Liver (tissue), 9 donors: ENCODE data around the gene STX7. TPM values are rescaled to one million over a fixed set of nuclear protein-coding genes. Genes with fewer than 3 reads are reported as not detected.

Source experiments
- DNase-seq: peaks from one replicate; pipeline ENCODE4 v3.0.0-alpha.2; 2017; ENCODE audit warnings: low spot score
- H3K27ac ChIP-seq, 2 donors: one replicate each; pipeline ENCODE4 v1.7.0; 2013; ENCODE audit warnings: inconsistent platforms in 2 of 2, low read length in 2 of 2, control low read depth in 1 of 2, low read depth in 1 of 2, mild to moderate bottlenecking in 1 of 2
- H3K27me3 ChIP-seq, 4 donors: one replicate each; pipeline versions ENCODE4 v1.6.1 to v1.7.0; 2013; ENCODE audit warnings: low read length in 3 of 4, inconsistent platforms in 1 of 4, mild to moderate bottlenecking in 1 of 4, moderate library complexity in 1 of 4; ENCODE audit not compliant: control insufficient read depth in 4 of 4, insufficient read depth in 4 of 4
- H3K36me3 ChIP-seq, 4 donors: one replicate each; pipeline versions ENCODE4 v1.6.1 to v1.7.0; 2013; ENCODE audit warnings: low read length in 3 of 4, mild to moderate bottlenecking in 3 of 4, low read depth in 1 of 4, moderate library complexity in 1 of 4; ENCODE audit not compliant: control insufficient read depth in 4 of 4, insufficient read depth in 3 of 4
- H3K4me1 ChIP-seq, 4 donors: one replicate each; pipeline versions ENCODE4 v1.6.1 to v1.7.0; 2013; ENCODE audit warnings: low read length in 3 of 4, mild to moderate bottlenecking in 3 of 4, moderate library complexity in 1 of 4; ENCODE audit not compliant: control insufficient read depth in 4 of 4, insufficient read depth in 4 of 4
- H3K4me3 ChIP-seq, 3 donors: one replicate each; pipeline versions ENCODE4 v1.6.1 to v1.7.0; 2013; ENCODE audit warnings: low read length in 3 of 3, control low read depth in 1 of 3, low read depth in 1 of 3, mild to moderate bottlenecking in 1 of 3
- H3K9ac ChIP-seq, 2 donors: one replicate each; pipeline ENCODE4 v1.7.0; 2013; ENCODE audit warnings: low read length in 2 of 2, mild to moderate bottlenecking in 2 of 2, moderate library complexity in 2 of 2, control low read depth in 1 of 2, low read depth in 1 of 2
- H3K9me3 ChIP-seq, 4 donors: one replicate each; pipeline versions ENCODE4 v1.6.1 to v1.7.0; 2013; ENCODE audit warnings: low read length in 3 of 4; ENCODE audit not compliant: control insufficient read depth in 4 of 4
- EGR1 ChIP-seq, 2 donors: IDR thresholded peaks; 2 replicates each; pipeline ENCODE4 v1.6.1; 2016 to 2018; ENCODE audit warnings: antibody characterized with exemption in 2 of 2, low read depth in 2 of 2
- HNF4A ChIP-seq, 2 donors: conservative IDR thresholded peaks; 2 replicates each; pipeline ENCODE4 v1.6.1; 2016; ENCODE audit warnings: antibody characterized with exemption in 2 of 2, mild to moderate bottlenecking in 2 of 2
- HNF4G ChIP-seq: IDR thresholded peaks from 2 replicates; pipeline ENCODE4 v1.6.1; 2016; ENCODE audit warnings: antibody characterized with exemption
- JUND ChIP-seq, 2 donors: IDR thresholded peaks; 2 replicates each; pipeline ENCODE4 v1.6.1; 2016; ENCODE audit warnings: antibody characterized with exemption in 2 of 2
- TAF1 ChIP-seq: conservative IDR thresholded peaks from 2 replicates; pipeline ENCODE4 v1.6.1; 2016; ENCODE audit warnings: antibody characterized with exemption, mild to moderate bottlenecking
- WGBS: extraction: QIAGEN DNeasy Blood & Tissue Kit; methylation state at CpG from one replicate; pipeline ENCODE4 v1.1.7; 2013; 5-methylcytosine and 5-hydroxymethylcytosine counted together
- polyA plus RNA-seq, 2 donors: library from polyadenylated mRNA; stranded (reverse) in 1 of 2; unstranded in 1 of 2; fragments of 200-250 nt in 1 of 2; fragments of >200 nt in 1 of 2; fragmentation: Nextera tagmentation in 1 of 2; extraction: Ambion mirVana in 1 of 2; gene quantifications; one replicate each; pipeline versions ENCODE4 v1.2.1 to v1.2.3, GENCODE V29; 2013 to 2015
- total RNA-seq, 2 donors: library from RNA; depleted of rRNA; stranded (reverse); fragments of >200 nt; gene quantifications; one replicate each; pipeline ENCODE4 v1.2.3, GENCODE V29; 2014
- TF ChIP-seq, protein P1 (sequence below): fragments of 150-350 bp; IDR thresholded peaks from 2 replicates; pipeline ENCODE4 v1.5.1; 2017; ENCODE audit warnings: improper control_type of control experiment, low read depth, low read length; ENCODE audit not compliant: missing input control
- TF ChIP-seq, protein P2 (sequence below): IDR thresholded peaks from 2 replicates; pipeline ENCODE4 v1.6.1; 2016; ENCODE audit warnings: antibody characterized with exemption, mild to moderate bottlenecking
- TF ChIP-seq, protein P3 (sequence below): IDR thresholded peaks from 2 replicates; pipeline ENCODE4 v1.6.1; 2016; ENCODE audit warnings: antibody characterized with exemption
- donor health status: healthy.
- donor health status: healthy.
- donor health status: healthy.
- donor health status: healthy.
- donor health status: healthy.

Gene STX7
- total and polyA plus RNA-seq, 4 donors: 7.5 to 20.0 (median 14.3) TPM

DNA sequence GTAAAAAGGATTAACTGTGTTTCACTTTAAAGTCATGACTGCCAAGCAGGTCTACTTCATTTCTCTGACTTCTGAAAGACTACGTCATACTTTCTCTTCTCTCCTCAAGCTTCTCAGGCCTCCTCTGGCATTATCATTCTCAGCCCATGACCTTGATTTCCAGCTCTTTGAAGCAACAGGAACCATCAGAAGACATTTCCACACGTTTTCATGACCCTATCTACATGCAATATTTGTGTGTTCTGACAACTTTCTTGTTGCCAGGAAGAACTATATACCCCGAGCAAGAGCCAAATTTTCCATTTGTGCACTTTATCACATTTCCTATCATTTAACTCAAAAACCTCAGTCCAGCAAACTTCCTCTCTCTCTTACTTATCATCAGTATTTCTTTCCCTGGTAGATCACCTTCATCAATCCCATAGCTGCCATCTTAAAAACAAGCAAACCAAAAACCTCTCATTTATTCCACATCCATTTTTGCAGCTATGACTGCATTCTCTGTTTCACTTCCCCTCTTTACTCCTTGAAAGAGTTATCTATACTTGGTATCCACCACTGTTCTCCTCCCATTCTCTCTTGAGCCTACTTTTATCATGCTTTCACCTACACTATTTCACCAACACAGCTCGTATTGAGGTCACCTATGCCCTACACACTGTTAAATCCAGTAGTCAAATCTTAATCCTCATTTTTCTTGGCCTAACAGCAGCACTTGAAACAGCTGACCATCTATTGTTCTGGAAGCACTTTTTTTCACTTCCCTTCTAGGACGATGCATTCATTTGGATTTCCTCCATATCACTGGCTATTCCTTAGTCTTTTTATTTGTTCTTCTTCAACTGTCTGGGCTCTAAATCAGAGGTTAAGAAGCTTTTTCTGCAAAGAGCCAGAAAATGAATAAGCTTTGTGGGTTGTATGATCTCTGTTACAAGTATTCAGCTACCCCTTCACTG, 47.1 kb downstream of the STX7 start:
- Histone ChIP-seq H3K36me3 (peaks cover 13 to 39% (median 35%) of the 10 kb centered on the region in 4 donors), H3K4me3 (no peak overlapping the region), H3K9me3 (no peaks in the 10 kb centered on the region), H3K9ac (no peak overlapping the region), H3K27me3 (no peaks in the 10 kb centered on the region), H3K4me1 (no peaks in the 10 kb centered on the region), H3K27ac (no peak overlapping the region)
- WGBS: 85% methylated on average over 5 of the region's 5 CpGs
- TF ChIP-seq, protein P1, sequence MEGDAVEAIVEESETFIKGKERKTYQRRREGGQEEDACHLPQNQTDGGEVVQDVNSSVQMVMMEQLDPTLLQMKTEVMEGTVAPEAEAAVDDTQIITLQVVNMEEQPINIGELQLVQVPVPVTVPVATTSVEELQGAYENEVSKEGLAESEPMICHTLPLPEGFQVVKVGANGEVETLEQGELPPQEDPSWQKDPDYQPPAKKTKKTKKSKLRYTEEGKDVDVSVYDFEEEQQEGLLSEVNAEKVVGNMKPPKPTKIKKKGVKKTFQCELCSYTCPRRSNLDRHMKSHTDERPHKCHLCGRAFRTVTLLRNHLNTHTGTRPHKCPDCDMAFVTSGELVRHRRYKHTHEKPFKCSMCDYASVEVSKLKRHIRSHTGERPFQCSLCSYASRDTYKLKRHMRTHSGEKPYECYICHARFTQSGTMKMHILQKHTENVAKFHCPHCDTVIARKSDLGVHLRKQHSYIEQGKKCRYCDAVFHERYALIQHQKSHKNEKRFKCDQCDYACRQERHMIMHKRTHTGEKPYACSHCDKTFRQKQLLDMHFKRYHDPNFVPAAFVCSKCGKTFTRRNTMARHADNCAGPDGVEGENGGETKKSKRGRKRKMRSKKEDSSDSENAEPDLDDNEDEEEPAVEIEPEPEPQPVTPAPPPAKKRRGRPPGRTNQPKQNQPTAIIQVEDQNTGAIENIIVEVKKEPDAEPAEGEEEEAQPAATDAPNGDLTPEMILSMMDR: no peak
- no peak for TF ChIP-seq HNF4A (conservative IDR thresholded peaks at IDR 0.05)
- DNase-seq: no peak

DNA sequence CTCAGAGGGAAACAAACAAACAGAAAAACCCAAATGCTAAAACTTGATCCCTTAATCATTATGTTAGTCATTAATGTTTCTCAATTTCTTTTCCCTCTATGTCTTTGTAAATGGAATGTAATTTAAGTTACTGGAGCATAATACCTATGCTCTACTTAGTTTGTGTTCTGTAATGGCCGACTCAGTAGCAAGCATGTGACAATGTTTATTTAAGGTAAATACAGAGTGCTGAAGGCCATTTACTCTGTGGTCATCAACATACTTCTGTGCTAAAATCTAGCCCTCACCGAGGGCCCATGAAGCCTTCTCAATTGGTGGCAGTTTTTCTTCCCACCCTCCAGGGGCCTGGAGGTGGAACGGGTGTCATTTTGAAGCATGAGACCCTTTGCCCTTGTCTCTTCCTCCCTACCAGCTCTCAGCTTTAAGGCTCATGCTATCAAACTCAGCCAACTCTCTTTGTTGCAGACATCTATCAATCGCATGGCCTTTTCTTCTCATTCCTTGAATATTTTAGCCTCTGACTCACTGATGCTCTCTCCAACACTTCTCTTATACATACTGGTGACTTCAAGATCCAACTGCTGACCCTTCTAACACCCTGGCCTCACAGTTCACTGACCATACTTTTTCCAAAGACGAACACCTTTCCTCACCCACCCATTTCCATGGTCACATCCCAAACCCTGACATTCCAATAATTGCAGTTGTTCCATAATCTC, 48.2 kb downstream of the STX7 start:
- no peak overlapping the region for H3K4me3 ChIP-seq

More for the DNA sequence above, 48.2 kb downstream of the STX7 start:
- H3K27me3 ChIP-seq: no peaks in the 10 kb centered on the region
- TF ChIP-seq, protein P2, sequence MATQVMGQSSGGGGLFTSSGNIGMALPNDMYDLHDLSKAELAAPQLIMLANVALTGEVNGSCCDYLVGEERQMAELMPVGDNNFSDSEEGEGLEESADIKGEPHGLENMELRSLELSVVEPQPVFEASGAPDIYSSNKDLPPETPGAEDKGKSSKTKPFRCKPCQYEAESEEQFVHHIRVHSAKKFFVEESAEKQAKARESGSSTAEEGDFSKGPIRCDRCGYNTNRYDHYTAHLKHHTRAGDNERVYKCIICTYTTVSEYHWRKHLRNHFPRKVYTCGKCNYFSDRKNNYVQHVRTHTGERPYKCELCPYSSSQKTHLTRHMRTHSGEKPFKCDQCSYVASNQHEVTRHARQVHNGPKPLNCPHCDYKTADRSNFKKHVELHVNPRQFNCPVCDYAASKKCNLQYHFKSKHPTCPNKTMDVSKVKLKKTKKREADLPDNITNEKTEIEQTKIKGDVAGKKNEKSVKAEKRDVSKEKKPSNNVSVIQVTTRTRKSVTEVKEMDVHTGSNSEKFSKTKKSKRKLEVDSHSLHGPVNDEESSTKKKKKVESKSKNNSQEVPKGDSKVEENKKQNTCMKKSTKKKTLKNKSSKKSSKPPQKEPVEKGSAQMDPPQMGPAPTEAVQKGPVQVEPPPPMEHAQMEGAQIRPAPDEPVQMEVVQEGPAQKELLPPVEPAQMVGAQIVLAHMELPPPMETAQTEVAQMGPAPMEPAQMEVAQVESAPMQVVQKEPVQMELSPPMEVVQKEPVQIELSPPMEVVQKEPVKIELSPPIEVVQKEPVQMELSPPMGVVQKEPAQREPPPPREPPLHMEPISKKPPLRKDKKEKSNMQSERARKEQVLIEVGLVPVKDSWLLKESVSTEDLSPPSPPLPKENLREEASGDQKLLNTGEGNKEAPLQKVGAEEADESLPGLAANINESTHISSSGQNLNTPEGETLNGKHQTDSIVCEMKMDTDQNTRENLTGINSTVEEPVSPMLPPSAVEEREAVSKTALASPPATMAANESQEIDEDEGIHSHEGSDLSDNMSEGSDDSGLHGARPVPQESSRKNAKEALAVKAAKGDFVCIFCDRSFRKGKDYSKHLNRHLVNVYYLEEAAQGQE: no peak
- TF ChIP-seq JUND (IDR thresholded peaks at IDR 0.05) (no peak), EGR1 (IDR thresholded peaks at IDR 0.05; ENCODE audit: low read depth in 2 of 2) (no peak), HNF4G (no peak), TAF1 (no peak)
- TF ChIP-seq, protein P3, sequence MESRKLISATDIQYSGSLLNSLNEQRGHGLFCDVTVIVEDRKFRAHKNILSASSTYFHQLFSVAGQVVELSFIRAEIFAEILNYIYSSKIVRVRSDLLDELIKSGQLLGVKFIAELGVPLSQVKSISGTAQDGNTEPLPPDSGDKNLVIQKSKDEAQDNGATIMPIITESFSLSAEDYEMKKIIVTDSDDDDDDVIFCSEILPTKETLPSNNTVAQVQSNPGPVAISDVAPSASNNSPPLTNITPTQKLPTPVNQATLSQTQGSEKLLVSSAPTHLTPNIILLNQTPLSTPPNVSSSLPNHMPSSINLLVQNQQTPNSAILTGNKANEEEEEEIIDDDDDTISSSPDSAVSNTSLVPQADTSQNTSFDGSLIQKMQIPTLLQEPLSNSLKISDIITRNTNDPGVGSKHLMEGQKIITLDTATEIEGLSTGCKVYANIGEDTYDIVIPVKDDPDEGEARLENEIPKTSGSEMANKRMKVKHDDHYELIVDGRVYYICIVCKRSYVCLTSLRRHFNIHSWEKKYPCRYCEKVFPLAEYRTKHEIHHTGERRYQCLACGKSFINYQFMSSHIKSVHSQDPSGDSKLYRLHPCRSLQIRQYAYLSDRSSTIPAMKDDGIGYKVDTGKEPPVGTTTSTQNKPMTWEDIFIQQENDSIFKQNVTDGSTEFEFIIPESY: no peak
- no peak for DNase-seq
- WGBS: 87% methylated on average over 5 of the region's 5 CpGs
- H3K9ac ChIP-seq: no peak overlapping the region
- peaks cover 11 to 36% (median 32%) of the 10 kb centered on the region in 4 donors for H3K36me3 ChIP-seq
- H3K27ac ChIP-seq: no peak overlapping the region
- H3K9me3 ChIP-seq: no peaks in the 10 kb centered on the region
- no peaks in the 10 kb centered on the region for H3K4me1 ChIP-seq
